Measurements from ENCODE around the gene CC2D1B. TPM values are rescaled to one million over a fixed set of nuclear protein-coding genes. Genes with fewer than 3 reads are reported as not detected.

CC2D1B gene
- total RNA-seq, 4 donors from 2014 or later: 9.5 to 39.4 (median 19.5) TPM

DNA sequence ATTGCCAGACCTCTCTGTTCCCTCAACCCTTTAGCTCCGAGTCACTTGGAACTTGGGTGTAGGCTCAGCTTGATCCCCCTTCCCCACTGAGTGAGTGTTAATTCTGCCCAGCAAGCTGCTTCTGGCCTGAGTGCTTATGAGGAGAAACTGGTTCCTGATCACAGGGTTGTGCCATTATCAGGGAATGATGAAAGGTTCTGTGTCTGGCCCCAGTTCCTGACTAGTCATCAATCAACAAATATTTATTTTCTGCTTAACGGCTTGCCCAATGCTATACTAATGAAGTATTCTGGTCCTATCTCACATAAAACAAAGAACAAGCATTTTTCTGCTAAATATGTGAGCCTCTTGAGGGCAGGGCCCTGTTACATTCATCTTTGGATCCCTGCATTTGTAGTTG lies 20.8 kb downstream of the CC2D1B start:
- intact Hi-C loops (cut with DNase I; ENCODE audit: low total_unique reads): no loop called here
- Histone ChIP-seq H3K9me3 (no peaks in the 10 kb centered on the region), H3K4me1 (no peaks in the 10 kb centered on the region), H3K36me3 (no peaks in the 10 kb centered on the region), H3K27ac (no peak overlapping the region), H3K4me3 (no peak overlapping the region), H3K27me3 (no peaks in the 10 kb centered on the region)
- TF ChIP-seq, protein P1, sequence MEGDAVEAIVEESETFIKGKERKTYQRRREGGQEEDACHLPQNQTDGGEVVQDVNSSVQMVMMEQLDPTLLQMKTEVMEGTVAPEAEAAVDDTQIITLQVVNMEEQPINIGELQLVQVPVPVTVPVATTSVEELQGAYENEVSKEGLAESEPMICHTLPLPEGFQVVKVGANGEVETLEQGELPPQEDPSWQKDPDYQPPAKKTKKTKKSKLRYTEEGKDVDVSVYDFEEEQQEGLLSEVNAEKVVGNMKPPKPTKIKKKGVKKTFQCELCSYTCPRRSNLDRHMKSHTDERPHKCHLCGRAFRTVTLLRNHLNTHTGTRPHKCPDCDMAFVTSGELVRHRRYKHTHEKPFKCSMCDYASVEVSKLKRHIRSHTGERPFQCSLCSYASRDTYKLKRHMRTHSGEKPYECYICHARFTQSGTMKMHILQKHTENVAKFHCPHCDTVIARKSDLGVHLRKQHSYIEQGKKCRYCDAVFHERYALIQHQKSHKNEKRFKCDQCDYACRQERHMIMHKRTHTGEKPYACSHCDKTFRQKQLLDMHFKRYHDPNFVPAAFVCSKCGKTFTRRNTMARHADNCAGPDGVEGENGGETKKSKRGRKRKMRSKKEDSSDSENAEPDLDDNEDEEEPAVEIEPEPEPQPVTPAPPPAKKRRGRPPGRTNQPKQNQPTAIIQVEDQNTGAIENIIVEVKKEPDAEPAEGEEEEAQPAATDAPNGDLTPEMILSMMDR (IDR thresholded peaks at IDR 0.05): no peak
- no peak for TF ChIP-seq POLR2A (IDR thresholded peaks at IDR 0.05)
- no peak for DNase-seq

DNA sequence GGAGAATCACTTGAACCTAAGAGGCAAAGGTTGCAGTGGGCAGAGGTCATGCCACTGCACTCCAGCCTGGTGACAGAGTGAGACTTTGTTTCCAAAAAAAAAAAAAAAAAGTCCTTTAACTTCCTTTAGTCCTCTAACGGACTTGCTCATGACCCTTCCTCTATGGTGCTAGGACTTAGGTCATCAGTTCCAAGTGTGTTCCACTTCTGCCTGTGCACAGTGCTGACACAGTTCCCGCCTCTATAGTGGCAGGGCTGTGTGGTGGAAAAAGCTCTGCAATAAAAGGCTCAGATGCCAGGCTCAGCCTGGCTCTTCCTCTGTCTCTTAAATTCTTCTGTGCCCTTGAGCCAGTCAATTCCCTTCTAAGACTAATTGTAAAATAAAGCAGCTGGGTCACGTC lies 22.0 kb downstream of the CC2D1B start:
- no peak overlapping the region for H3K27ac ChIP-seq
- no peaks in the 10 kb centered on the region for H3K36me3 ChIP-seq
- no peaks in the 10 kb centered on the region for H3K27me3 ChIP-seq
- intact Hi-C loops (cut with DNase I; ENCODE audit: low total_unique reads): no loop called here
- H3K4me3 ChIP-seq: no peak overlapping the region
- no peak for DNase-seq
- no peaks in the 10 kb centered on the region for H3K4me1 ChIP-seq
- no peak for TF ChIP-seq POLR2A (IDR thresholded peaks at IDR 0.05)
- TF ChIP-seq, protein P1 (IDR thresholded peaks at IDR 0.05): no peak
- no peaks in the 10 kb centered on the region for H3K9me3 ChIP-seq

DNA sequence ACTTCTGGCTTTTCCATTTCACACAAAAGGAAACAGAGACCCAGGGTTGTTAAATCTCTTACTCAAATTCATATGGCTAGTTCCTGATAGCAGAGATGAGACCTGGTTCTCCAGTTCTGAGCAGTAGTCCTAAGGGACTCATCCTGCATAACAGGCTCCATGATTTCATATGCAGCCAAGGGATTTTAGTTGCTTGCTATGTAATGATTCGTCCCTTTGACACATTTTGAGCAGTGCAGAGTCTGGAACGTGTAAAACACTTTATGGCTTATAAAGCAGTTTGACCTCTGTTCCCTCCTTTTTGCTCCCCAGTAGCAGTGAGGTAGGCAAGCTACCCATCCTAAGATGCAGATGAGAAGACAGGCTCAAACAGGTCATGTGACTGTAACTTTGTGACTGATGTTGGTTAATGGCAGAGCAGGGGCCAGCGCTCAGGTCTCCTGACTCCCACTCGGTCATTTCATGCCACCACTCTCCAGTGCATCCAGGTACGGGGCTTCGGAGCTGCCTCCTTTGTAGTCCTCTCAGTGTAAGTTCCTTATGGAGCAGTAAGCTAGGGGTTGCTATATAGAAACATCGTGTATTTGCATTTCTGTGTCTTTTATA lies 24.2 kb downstream of the CC2D1B start:
- H3K4me1 ChIP-seq: no peaks in the 10 kb centered on the region
- H3K36me3 ChIP-seq: no peaks in the 10 kb centered on the region
- H3K4me3 ChIP-seq: no peak overlapping the region
- no peaks in the 10 kb centered on the region for H3K27me3 ChIP-seq
- TF ChIP-seq, protein P1 (IDR thresholded peaks at IDR 0.05): no peak
- TF ChIP-seq POLR2A (IDR thresholded peaks at IDR 0.05): no peak
- intact Hi-C loops (cut with DNase I; ENCODE audit: low total_unique reads): no loop called here
- no peak for DNase-seq
- H3K27ac ChIP-seq: no peak overlapping the region
- no peaks in the 10 kb centered on the region for H3K9me3 ChIP-seq

DNA sequence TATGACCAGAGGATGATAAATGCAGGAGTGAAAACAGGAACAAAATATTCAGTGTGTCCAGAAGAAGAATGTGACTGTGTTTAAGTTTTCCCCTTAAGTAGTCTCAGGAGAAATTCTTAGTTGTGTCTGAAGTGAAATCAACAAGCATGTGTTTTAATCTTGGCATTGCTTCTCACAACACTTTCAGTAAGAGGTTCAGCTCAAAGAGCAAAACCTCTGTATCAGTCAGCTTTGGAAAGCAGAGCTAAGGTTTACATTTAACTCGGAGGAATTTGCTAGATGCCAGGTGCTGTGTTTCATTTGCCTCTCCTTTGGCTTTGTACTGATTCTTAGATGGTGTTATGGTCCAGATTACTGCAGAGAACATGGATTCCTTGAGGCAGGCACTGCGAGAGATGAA lies 28.6 kb downstream of the CC2D1B start:
- no peaks in the 10 kb centered on the region for H3K36me3 ChIP-seq
- H3K4me3 ChIP-seq: no peak overlapping the region
- no peak for DNase-seq
- H3K27me3 ChIP-seq: no peaks in the 10 kb centered on the region
- no peak for TF ChIP-seq POLR2A (IDR thresholded peaks at IDR 0.05)
- TF ChIP-seq, protein P1 (IDR thresholded peaks at IDR 0.05): no peak
- no peak overlapping the region for H3K27ac ChIP-seq
- intact Hi-C loops (cut with DNase I; ENCODE audit: low total_unique reads): no loop called here
- no peaks in the 10 kb centered on the region for H3K9me3 ChIP-seq
- H3K4me1 ChIP-seq: no peaks in the 10 kb centered on the region

DNA sequence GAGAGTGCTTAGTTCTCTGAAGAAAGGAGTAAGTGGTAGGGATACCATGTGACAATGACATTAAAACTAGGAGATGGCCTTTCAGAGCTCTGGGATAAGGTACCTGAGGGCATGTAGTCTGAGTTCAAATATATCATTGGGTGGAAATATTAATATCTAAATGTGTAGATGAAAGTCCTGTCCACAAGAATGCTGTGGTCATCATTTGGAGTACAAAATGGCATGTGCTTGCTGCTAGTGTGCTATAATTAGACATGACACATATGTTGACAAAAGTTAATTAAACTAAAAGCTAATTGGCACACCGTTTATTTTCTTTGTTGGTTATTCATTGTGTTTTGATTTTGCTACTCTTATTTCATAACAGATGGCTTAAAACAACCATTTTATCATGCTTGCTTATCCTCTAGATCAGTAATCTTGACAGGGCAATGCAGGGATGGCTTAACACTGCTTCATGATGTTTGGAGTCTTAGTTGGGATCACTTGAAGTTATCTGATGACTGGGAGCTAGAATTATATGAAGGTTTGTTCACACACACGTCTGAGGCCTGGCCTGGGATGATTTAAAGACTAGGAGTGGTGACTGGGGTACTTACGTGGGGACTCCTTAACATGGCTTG lies 31.0 kb downstream of the CC2D1B start:
- Histone ChIP-seq H3K9me3 (no peaks in the 10 kb centered on the region), H3K36me3 (no peaks in the 10 kb centered on the region), H3K4me3 (no peak overlapping the region), H3K27ac (no peak overlapping the region), H3K27me3 (no peaks in the 10 kb centered on the region), H3K4me1 (no peaks in the 10 kb centered on the region)
- no peak for TF ChIP-seq POLR2A (IDR thresholded peaks at IDR 0.05)
- TF ChIP-seq, protein P1 (IDR thresholded peaks at IDR 0.05): no peak
- intact Hi-C loops (cut with DNase I; ENCODE audit: low total_unique reads): no loop called here
- DNase-seq: no peak
